Measurements from ENCODE around the gene ECHS1.
"Not testable (repeated sequence)": the region's sequence is repeated elsewhere in the genome, so short reads cannot be mapped to it uniquely, and the experiment has no call there.

ECHS1 gene

DNA sequence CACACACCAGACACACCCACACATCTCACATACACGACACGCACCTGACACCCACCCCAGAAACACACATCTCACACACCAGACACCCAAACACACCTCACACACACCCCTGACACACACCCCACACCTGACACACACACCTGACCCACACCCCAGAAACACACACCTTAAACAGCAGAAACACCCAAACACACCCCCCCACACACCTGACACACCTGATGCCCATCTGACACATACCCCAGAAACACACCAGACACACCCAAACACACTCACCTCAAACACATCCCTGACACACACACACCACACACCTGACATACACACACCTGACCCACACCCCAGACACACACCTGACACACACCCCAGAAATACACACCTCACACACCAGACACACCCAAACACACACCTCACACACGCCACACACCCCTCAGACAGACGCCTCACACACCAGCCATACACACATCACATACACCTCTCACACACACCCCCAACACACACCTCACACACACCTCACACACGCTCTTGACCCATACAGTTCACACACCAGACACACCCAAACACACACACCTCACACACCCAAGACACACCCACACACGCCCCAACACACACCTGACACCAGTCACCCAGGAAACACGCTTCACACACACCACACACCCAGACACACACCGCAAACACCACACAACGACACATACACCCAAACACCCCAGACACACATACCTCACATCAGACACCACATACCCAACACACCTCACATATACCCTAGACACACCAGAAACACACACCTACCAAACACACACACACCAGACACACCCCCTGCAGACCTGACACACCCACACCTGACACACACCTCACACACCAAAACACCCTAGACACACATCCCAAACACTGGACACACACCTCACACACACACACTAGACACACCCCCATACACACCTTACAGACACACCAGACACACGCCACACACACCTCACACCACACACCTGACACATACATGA is 34.8 kb downstream of the ECHS1 start:
- no peak for DNase-seq

GRCh38 chr10:133337370-133337725 is 35.8 kb downstream of the ECHS1 start:
- DNase-seq = no peak

GRCh38 chr10:133336577-133337369 is 36.4 kb downstream of the ECHS1 start, which contains the start of gene CALY:
TSS of gene CALY (minus strand) at chr10:133336896. CDS start at chr10:133328989, 7,907 bp downstream.
- no peak for DNase-seq

DNA sequence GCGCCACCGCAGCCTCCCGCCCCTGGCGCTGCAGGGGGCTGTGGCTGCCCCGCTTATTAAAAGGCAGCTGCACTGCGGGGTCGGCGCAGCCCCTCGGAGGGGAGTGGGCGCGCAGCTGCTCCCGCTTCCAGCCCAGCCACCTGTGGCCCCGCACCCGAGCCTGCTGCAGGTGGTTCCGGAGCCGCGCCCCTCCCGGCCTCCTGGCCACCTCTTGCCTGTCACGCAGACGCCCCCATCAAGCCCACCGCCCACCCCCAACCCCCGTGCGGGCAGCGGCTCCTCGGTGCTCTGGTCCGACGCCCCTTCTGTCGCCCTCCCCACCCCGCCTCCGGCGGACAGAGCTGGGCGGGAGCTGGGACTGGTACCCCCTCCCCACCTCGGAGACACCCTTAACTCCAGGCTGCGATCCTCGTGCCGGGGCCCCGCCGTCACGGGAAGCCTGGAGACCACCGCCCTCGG is 37.0 kb downstream of the ECHS1 start:
- no peak for DNase-seq

DNA sequence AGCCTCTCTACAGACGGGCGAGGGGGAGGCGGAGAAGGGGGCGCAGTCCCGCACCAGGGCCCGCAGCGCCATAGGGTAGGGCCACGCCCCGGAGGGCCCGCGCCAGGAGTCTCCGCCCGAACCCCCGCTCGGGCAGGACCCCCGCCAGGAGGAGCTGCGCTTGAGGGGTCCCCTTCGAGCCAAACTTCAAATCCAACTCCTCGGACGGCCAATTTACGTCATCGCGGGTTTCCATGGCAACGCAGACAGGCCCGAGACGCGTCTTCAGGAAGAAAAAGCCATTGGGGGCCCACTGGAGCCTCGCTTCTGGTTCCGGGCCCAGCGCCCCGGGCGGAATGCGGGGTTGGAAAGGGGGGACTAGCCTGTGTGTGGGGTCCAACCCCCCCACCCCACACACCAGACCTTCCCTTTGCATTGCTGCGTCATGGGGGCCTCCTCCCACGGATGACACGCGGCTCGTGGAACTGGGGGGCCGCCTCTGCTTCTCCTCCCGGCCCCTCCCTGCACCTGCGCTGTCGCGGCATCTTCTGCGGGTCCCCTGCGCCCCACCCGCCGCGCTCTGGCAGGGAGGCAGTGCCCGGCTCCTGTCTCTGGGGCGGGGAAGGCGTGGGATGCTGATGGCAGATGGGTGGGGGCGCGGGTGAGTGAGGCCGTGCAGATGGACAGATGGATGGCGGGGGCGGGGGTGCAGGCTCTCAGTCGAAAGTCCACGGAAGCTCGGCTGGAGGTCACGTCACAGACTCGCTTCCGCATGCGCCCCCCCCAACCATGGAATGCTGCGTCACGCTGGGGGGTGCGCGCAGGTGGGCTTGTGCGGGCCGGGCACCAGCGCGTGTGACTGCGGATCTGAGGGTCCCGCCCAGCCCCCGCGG is 37.7 kb downstream of the ECHS1 start:
- peak; percentile 85 for DNase-seq

DNA sequence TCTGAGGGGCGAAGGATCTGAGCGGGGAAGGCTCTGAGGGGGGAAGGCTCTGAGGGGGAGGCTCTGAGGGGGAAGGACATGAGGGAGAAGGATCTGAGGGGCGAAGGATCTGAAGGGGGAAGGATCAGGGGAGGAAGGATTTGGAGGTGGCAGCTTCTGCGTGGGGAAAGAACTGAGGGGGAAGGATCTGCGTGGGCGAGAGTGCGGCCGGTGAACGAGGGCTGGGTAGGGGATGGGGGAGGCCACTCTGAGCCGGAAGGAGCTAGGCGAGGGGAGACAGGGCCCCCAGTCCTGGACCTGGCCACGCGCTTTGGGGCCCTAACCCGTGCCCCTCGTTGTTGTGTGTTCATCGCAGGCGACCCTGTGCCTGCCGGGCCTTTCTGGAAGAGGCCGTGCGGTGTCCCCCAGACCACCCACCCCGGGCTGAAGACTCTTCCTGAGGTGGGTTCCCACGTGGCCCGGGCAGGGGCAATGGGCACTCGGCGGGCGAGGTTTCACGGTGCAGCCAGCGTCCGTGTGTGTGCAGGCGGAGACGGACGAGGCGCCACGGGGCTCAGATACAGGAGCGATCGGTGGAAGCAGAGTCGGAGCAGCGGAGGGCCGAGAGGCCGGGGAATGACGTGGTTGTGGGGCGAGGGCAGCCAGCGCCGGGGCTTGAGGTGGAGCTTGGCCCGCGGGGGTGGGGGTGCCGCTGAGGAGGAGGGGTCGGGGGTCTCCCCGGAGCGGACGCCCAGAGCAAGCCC is 38.5 kb downstream of the ECHS1 start:
- peak; percentile 21 for DNase-seq

DNA sequence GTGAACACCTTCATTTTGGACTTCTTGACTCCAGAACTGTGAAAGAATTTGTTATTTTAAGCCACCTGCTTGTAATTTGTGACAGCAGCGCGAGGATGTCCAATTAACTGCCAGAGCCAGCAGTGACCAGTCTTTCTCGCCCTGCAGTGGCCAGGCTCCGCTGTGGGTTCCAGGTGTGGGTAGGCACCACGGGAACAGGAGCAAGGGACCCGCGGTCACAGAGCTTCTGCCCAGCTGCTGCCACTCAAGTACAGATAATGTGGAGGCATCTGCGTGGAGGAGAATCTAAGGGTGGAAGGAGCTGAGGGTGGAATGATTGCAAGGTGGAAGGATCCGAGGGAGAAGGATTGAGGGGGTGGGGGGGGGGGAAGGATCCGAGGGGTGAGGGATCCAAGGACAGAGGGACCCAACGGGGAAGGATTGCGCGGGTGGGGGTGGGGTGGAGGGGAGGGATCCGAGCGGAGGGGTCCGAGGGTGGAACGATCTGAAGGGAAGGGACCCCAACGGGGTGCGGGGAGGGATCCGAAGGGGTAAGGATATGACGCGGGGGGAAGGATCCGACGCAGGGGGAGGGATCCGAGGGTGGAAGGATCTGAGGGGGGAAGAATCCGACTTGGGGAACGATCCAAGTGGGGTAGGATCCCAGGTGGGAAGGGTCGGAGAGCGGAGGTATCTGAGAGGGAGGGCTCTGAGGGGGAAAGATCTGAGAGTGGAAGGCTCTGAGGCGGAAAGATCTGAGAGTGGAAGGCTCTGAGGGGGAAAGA is 40.0 kb downstream of the ECHS1 start:
- no peak for DNase-seq

GRCh38 chr10:133329491-133330202 is 43.5 kb downstream of the ECHS1 start:
- peak; percentile 90 for DNase-seq

DNA sequence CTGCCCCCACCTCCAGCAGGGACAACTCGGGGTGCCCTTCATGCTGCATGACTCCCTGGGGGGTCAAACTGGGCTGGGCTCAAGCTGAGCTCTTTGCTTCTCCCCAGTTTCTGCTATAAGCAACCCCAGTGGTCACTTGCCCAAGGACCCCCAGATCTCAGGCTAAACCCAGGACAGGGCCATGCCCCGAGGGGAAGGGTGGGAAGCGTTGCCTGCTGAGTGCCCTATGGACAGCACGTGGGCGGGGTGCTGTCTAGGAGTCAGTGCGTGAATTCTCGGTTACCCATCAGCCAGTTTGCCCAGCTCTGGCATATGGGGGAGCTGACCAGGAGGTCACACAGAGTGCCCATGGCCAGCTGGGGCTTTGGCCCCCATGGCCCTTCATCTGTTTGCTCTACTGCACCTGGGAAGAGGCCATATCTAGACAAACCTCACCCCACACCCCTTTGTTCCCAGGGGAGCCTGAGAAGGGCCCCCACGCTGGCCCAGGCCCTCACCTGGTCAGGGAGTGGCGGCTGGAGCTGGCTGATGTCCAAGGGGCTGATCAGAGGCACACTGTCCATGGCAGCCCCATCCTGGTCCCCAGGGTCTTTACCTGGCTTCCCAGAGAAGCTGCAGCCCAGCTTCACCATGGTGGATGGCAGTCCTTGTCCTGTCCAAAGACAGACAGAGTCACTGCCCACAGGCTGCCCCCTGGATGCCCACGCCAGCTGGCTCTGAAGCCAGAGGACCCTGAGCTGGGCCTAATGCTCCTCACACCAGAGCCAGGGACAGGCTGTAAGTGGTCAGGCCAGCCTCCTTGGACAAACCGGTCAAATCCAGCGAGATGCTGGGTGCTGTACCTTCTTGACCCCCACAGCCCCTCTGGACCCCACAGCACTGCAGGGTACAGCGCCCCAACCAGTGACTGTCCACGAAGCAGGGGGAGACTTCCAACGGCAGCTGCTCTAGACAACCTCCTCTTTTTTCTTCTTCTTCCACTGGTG is 44.5 kb downstream of the ECHS1 start:
- DNase-seq = peak; percentile 24

- peak; percentile 20 for DNase-seq
Measured at GRCh38 chr10:133327651-133328357, 45.4 kb downstream of the ECHS1 start.

DNA sequence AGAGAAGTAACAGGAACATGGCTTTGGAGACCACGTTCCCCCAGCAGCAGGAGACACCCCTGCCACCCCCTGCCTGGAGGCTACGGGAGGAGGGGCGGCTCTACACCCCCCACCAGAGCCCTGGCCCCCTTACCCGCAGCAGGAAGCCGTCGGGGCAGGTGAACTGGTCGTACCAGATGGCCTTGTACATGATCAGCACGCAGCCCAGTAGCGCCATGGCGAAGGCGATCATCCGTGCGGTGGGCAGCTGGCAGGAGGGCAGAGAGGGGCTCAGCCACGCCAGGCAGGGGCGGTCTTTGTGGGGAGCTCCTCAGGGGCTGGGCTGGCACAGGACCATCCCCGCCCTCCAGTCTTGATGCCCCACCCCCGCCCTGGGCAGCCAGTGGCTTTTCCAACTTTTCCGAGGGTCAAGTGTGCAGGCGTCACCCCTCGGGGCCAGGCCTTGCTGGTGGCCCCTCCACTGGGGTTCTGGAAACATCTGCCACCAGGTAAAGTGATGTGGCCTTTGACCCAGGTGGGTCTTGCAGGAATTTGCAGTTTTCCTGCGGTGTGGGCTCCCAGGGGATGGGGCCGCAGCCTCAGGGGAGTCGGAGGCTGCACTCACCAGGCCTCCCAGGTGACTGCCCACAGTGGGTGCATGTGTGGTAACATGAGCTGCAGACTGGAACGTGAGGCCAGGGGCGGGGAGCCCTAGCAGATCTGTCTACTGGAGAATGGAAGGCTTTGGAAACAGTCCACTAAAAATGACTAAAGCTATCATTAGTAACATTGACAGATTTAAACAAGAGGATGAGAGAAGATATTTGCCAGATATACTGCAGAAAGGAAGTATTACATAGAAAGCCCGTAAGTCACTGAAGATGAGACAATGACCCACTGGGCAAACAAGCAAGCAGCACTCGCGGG is 46.2 kb downstream of the ECHS1 start:
- DNase-seq = peak; percentile 16

DNA sequence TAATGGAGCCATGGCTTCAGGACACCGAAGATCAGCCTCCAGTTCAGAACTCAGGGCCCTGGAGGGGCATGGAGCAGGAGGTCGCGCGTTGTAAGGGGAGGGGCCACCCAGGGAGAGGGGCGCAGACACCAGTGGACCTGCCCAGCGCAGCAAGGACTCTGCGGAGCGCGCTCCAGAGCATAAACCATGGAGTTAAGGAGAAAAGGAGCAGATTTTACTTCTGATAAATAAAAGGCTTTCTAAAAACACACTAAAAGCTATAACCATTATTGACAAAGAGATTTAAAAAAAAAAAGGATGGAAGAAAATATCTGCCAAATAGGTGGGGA is 47.0 kb downstream of the ECHS1 start:
- DNase-seq = peak; percentile 17

- DNase-seq = peak; percentile 24
Measured at GRCh38 chr10:133325440-133326222, 47.5 kb downstream of the ECHS1 start.

DNA sequence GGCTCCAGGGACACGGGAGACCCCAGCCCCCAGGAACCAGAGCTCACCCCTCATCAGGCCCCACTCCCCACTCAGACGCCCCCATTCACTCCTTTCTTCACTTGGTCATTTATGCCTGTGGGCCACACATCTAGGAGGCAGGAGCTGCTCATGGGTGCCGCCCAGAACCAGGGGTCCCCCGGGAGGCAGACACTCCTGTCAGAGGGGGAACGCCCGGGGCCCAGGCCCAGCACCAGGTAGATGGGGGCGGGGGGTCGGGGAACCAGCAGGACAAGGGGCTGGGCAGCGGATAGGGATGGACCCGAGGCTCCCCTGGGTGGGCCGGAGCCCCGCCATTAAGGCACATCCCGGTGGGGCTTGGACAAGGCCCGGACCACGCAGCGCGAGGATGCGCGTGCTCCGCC is 48.3 kb downstream of the ECHS1 start:
- peak; percentile 28 for DNase-seq

DNA sequence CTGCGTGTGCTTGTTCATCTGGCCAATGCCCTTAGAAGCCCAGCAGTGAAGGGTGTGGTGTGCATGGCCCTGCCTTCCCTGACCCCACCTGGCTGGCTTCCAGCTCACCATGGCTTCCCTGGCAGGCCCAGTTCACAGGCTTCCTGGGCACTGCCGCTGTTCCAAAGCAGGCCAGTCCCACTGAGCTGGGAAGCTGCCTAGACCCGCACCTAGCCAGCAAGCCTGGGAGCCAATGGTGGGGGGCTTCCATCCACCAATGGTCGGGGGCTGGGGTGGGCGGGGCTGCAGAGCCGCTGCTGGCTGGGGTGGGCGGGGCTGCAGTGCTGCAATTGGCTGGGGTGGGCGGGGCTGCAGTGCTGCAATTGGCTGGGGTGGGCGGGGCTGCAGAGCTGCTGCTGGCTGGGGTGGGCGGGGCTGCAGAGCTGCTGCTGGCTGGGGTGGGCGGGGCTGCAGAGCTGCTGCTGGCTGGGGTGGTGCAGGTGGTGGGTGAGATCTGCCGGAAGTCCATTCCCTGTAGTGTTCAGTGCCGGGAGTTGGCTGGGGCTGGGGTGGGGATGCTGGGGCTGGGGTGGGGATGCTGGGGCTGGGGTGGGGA is 48.9 kb downstream of the ECHS1 start:
- peak; percentile 47 for DNase-seq

DNA sequence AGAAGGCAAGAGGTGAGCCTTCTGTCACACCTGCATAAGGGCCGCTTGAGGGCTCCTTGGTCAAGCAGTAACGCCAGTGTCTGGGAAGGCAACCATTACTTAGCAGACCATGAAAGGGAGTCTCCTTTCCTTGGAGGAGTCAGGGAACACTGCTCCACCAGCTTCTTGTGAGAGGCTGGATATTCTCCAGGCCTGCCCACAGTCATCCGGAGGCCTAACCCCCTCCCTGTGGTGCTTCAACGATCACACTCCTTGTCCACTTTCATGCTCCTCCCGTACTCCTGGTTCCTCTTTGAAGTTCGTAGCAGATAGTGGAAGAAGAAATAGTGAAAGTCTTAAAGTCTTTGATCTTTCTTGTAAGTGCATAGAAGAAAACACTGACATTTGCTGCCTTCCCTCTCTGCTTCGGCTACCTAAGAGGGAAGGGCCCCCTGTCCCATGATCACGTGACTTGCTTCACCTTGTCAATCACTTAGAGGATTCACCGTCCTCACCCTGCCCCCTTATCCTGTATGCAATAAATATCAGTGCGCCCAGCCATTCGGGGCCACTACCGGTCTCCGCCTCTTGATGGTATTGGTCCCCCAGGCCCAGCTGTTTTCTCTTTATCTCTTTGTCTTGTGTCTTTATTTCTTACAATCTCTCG is 51.0 kb downstream of the ECHS1 start:
- DNase-seq = not testable (repeated sequence)

All from femur (tissue), 1 donor.